Measurements from ENCODE around the gene PARVG.

PARVG gene

GRCh38 chr22:44180706-44181032 lies at the start of gene PARVG:
Gene PARVG, plus strand, starts transcription at chr22:44180925. Its CDS starts 2,405 bp downstream, at chr22:44183330.
- DNase-seq (ENCODE audit: low read depth), result no peak

- no peak for DNase-seq (ENCODE audit: low read depth)
Measured at GRCh38 chr22:44131412-44131811, 49.3 kb upstream of the PARVG start.

GRCh38 chr22:44131989-44132685 lies 48.6 kb upstream of the PARVG start:
- DNase-seq (ENCODE audit: low read depth), result no peak

GRCh38 chr22:44132724-44133123 lies 48.0 kb upstream of the PARVG start:
- DNase-seq (ENCODE audit: low read depth), result no peak

GRCh38 chr22:44133161-44133560 lies 47.6 kb upstream of the PARVG start:
- DNase-seq (ENCODE audit: low read depth), result peak; percentile 14

- no peak for DNase-seq (ENCODE audit: low read depth)
Measured at GRCh38 chr22:44133901-44134571, 46.7 kb upstream of the PARVG start.

- no peak for DNase-seq (ENCODE audit: low read depth)
Measured at GRCh38 chr22:44136112-44136511, 44.6 kb upstream of the PARVG start.

GRCh38 chr22:44136786-44137185 lies 43.9 kb upstream of the PARVG start:
- DNase-seq (ENCODE audit: low read depth), result no peak

GRCh38 chr22:44137415-44137814 lies 43.3 kb upstream of the PARVG start:
- DNase-seq (ENCODE audit: low read depth), result no peak

GRCh38 chr22:44139773-44140172 lies 41.0 kb upstream of the PARVG start:
- no peak for DNase-seq (ENCODE audit: low read depth)

GRCh38 chr22:44142421-44143104 lies 38.2 kb upstream of the PARVG start:
- DNase-seq (ENCODE audit: low read depth), result no peak

- DNase-seq (ENCODE audit: low read depth), result no peak
Measured at GRCh38 chr22:44143105-44143474, 37.6 kb upstream of the PARVG start.

- DNase-seq (ENCODE audit: low read depth), result no peak
Measured at GRCh38 chr22:44143579-44143978, 37.1 kb upstream of the PARVG start.

- DNase-seq (ENCODE audit: low read depth), result no peak
Measured at GRCh38 chr22:44144046-44144569, 36.6 kb upstream of the PARVG start.

GRCh38 chr22:44145544-44145943 lies 35.2 kb upstream of the PARVG start:
- DNase-seq (ENCODE audit: low read depth), result no peak

GRCh38 chr22:44146088-44146861 lies 34.5 kb upstream of the PARVG start:
- DNase-seq (ENCODE audit: low read depth), result no peak

GRCh38 chr22:44147008-44147645 lies 33.6 kb upstream of the PARVG start:
- DNase-seq (ENCODE audit: low read depth), result no peak

- no peak for DNase-seq (ENCODE audit: low read depth)
Measured at GRCh38 chr22:44147821-44148574, 32.7 kb upstream of the PARVG start.

GRCh38 chr22:44151676-44152075 lies 29.0 kb upstream of the PARVG start:
- DNase-seq (ENCODE audit: low read depth), result peak; percentile 50

- no peak for DNase-seq (ENCODE audit: low read depth)
Measured at GRCh38 chr22:44153710-44154109, 27.0 kb upstream of the PARVG start.

- DNase-seq (ENCODE audit: low read depth), result no peak
Measured at GRCh38 chr22:44154436-44154942, 26.2 kb upstream of the PARVG start.
